Trophoblast cell (in vitro differentiated cells and primary cell): Measurements from ENCODE around the gene RPL21.

ENCODE experiments used
- DNase-seq, 2 donors: peaks; one replicate each; pipeline ENCODE4 v3.0.0-alpha.2; 2016
- H2AFZ ChIP-seq: 2 replicates; pipeline ENCODE4 v1.6.1; 2013; ENCODE audit warnings: low read length, moderate library complexity, mild to moderate bottlenecking; ENCODE audit not compliant: insufficient read depth, poor library complexity
- H2AK5ac ChIP-seq: 2 replicates; pipeline ENCODE4 v1.6.1; 2013; ENCODE audit warnings: mild to moderate bottlenecking, low read length
- H2BK120ac ChIP-seq: 2 replicates; pipeline ENCODE4 v1.6.1; 2013; ENCODE audit warnings: low read length, mild to moderate bottlenecking, moderate library complexity; ENCODE audit not compliant: insufficient read depth, poor library complexity
- H2BK12ac ChIP-seq: 2 replicates; pipeline ENCODE4 v1.6.1; 2013; ENCODE audit warnings: mild to moderate bottlenecking, low read length, moderate library complexity
- H2BK5ac ChIP-seq: 2 replicates; pipeline ENCODE4 v1.6.1; 2013; ENCODE audit warnings: low read length, low read depth, moderate library complexity, mild to moderate bottlenecking; ENCODE audit not compliant: poor library complexity
- H3K14ac ChIP-seq: 2 replicates; pipeline ENCODE4 v1.6.1; 2013; ENCODE audit warnings: mild to moderate bottlenecking, low read length
- H3K18ac ChIP-seq: 2 replicates; pipeline ENCODE4 v1.6.1; 2013; ENCODE audit warnings: mild to moderate bottlenecking, low read length
- H3K23ac ChIP-seq: 2 replicates; pipeline ENCODE4 v1.6.1; 2013; ENCODE audit warnings: low read length
- H3K27ac ChIP-seq: 2 replicates; pipeline ENCODE4 v1.5.1; 2013; ENCODE audit warnings: low read depth, mild to moderate bottlenecking, inconsistent platforms, low read length, moderate library complexity
- H3K27me3 ChIP-seq: 2 replicates; pipeline ENCODE4 v1.6.1; 2013; ENCODE audit warnings: inconsistent platforms, mild to moderate bottlenecking, low read length, moderate library complexity; ENCODE audit not compliant: insufficient read depth
- H3K36me3 ChIP-seq, 2 experiments: 1 replicate in 1 of 2; 2 replicates in 1 of 2; pipeline ENCODE4 v1.6.1; 2013; ENCODE audit warnings: low read length in 2 of 2, mild to moderate bottlenecking in 2 of 2, moderate library complexity in 1 of 2; ENCODE audit not compliant: insufficient read depth in 2 of 2, control insufficient read depth in 1 of 2
- H3K4ac ChIP-seq: 2 replicates; pipeline ENCODE4 v1.6.1; 2013; ENCODE audit warnings: low read depth, mild to moderate bottlenecking, low read length, moderate library complexity
- H3K4me1 ChIP-seq, 2 experiments: 1 replicate in 1 of 2; 2 replicates in 1 of 2; pipeline ENCODE4 v1.6.1; 2013; ENCODE audit warnings: low read length in 2 of 2, mild to moderate bottlenecking in 2 of 2, moderate library complexity in 1 of 2; ENCODE audit not compliant: insufficient read depth in 2 of 2, control insufficient read depth in 1 of 2
- H3K4me2 ChIP-seq: 2 replicates; pipeline ENCODE4 v1.6.1; 2013; ENCODE audit warnings: inconsistent platforms, mild to moderate bottlenecking, low read length, moderate library complexity
- H3K4me3 ChIP-seq: 2 replicates; pipeline ENCODE4 v1.5.1; 2013; ENCODE audit warnings: mild to moderate bottlenecking, low read depth, low read length, inconsistent platforms
- H3K79me1 ChIP-seq: one replicate; pipeline ENCODE4 v1.6.1; 2013; ENCODE audit warnings: low read length
- H3K79me2 ChIP-seq: 2 replicates; pipeline ENCODE4 v1.6.1; 2013; ENCODE audit warnings: low read length, mild to moderate bottlenecking; ENCODE audit not compliant: control insufficient read depth, insufficient read depth, poor library complexity
- H3K9ac ChIP-seq: 2 replicates; pipeline ENCODE4 v1.6.1; 2013; ENCODE audit warnings: mild to moderate bottlenecking, low read length
- H3K9me3 ChIP-seq: 2 replicates; pipeline ENCODE4 v1.6.1; 2013; ENCODE audit warnings: low read depth, mild to moderate bottlenecking, control low read depth, inconsistent platforms, low read length; ENCODE audit not compliant: insufficient read depth
- H4K12ac ChIP-seq: 2 replicates; pipeline ENCODE4 v1.6.1; 2013; ENCODE audit warnings: low read depth, mild to moderate bottlenecking, low read length, moderate library complexity
- H4K8ac ChIP-seq: 2 replicates; pipeline ENCODE4 v1.6.1; 2013; ENCODE audit warnings: low read depth, mild to moderate bottlenecking, low read length, moderate library complexity
- H4K91ac ChIP-seq: one replicate; pipeline ENCODE4 v1.6.1; 2013; ENCODE audit warnings: low read depth, mild to moderate bottlenecking, low read length, moderate library complexity
- WGBS: extraction: QIAGEN DNeasy Blood & Tissue Kit; methylation state at CpG from one replicate; pipeline ENCODE4 v1.1.7; 2013; ENCODE audit warnings: missing lambda C conversion rate; ENCODE audit not compliant: insufficient read length, insufficient coverage; ENCODE audit errors: extremely low coverage; 5-methylcytosine and 5-hydroxymethylcytosine counted together

RPL21 gene

GRCh38 chr13:27242702-27243101 is 8.7 kb upstream of the RPL21 start:
- no peak overlapping the region for H2BK120ac ChIP-seq
- peak; percentile 10 to 55 for DNase-seq
- H3K23ac ChIP-seq = no peak overlapping the region
- H3K9me3 ChIP-seq = no peaks in the 10 kb centered on the region
- H3K27me3 ChIP-seq = no peaks in the 10 kb centered on the region
- H4K12ac ChIP-seq = no peak overlapping the region
- no peak overlapping the region for H3K4ac ChIP-seq
- no peaks in the 10 kb centered on the region for H3K36me3 ChIP-seq
- H3K9ac ChIP-seq = no peak overlapping the region
- H3K4me2 ChIP-seq = no peak overlapping the region
- no peak overlapping the region for H4K8ac ChIP-seq
- H3K79me1 ChIP-seq = no peaks in the 10 kb centered on the region
- WGBS = no CpG with 5 or more reads among the region's 5 CpGs
- H3K14ac ChIP-seq = no peak overlapping the region
- no peak overlapping the region for H2AFZ ChIP-seq
- H3K27ac ChIP-seq = no peak overlapping the region
- H3K4me1 ChIP-seq = no peaks in the 10 kb centered on the region
- H2AK5ac ChIP-seq = no peak overlapping the region
- no peak overlapping the region for H4K91ac ChIP-seq
- H2BK12ac ChIP-seq = no peak overlapping the region
- H3K4me3 ChIP-seq = no peak overlapping the region
- no peak overlapping the region for H2BK5ac ChIP-seq
- H3K79me2 ChIP-seq = no peaks in the 10 kb centered on the region
- no peak overlapping the region for H3K18ac ChIP-seq

- H3K18ac ChIP-seq = no peak overlapping the region
- H2BK12ac ChIP-seq = no peak overlapping the region
- no peaks in the 10 kb centered on the region for H3K79me1 ChIP-seq
- H4K8ac ChIP-seq = no peak overlapping the region
- H3K9ac ChIP-seq = no peak overlapping the region
- no peak overlapping the region for H3K23ac ChIP-seq
- H3K4ac ChIP-seq = no peak overlapping the region
- H3K14ac ChIP-seq = no peak overlapping the region
- H3K9me3 ChIP-seq = no peaks in the 10 kb centered on the region
- H3K4me1 ChIP-seq = no peaks in the 10 kb centered on the region
- no peaks in the 10 kb centered on the region for H3K79me2 ChIP-seq
- DNase-seq = no peak
- no peak overlapping the region for H3K27ac ChIP-seq
- no peak overlapping the region for H2BK5ac ChIP-seq
- no peak overlapping the region for H4K91ac ChIP-seq
- H3K27me3 ChIP-seq = no peaks in the 10 kb centered on the region
- WGBS = no CpG with 5 or more reads among the region's 7 CpGs
- H3K36me3 ChIP-seq = peaks cover 0 to 1% of the 10 kb centered on the region in 2 experiments
- H2AK5ac ChIP-seq = no peak overlapping the region
- H3K4me2 ChIP-seq = no peak overlapping the region
- no peak overlapping the region for H2BK120ac ChIP-seq
- H4K12ac ChIP-seq = no peak overlapping the region
- no peak overlapping the region for H2AFZ ChIP-seq
- no peak overlapping the region for H3K4me3 ChIP-seq
These were observed 5.7 kb upstream of the RPL21 start for GRCh38 chr13:27245610-27246009.

GRCh38 chr13:27250833-27251165 is 559 bp upstream of the RPL21 start:
- Histone ChIP-seq H3K4me2 (peak overlapping the region; percentile 89), H3K9ac (peak overlapping the region; percentile 70), H3K4me3 (peak overlapping the region; percentile 53), H2BK120ac (no peak overlapping the region), H3K9me3 (no peaks in the 10 kb centered on the region), H3K36me3 (peaks cover 10 to 14% of the 10 kb centered on the region in 2 experiments), H3K79me2 (peaks cover 9% of the 10 kb centered on the region), H4K8ac (no peak overlapping the region), H3K4ac (no peak overlapping the region), H2AK5ac (no peak overlapping the region), H3K79me1 (peaks cover 10% of the 10 kb centered on the region), H3K4me1 (no peaks in the 10 kb centered on the region), H3K27ac (no peak overlapping the region), H4K91ac (no peak overlapping the region), H3K23ac (no peak overlapping the region), H2BK5ac (no peak overlapping the region), H2AFZ (no peak overlapping the region), H2BK12ac (no peak overlapping the region), H4K12ac (no peak overlapping the region), H3K14ac (no peak overlapping the region), H3K18ac (no peak overlapping the region), H3K27me3 (no peaks in the 10 kb centered on the region)
- WGBS = no CpG with 5 or more reads among the region's 9 CpGs
- DNase-seq = no peak

- Histone ChIP-seq H4K91ac (no peak overlapping the region), H3K23ac (no peak overlapping the region), H2AK5ac (no peak overlapping the region), H4K8ac (no peak overlapping the region), H3K4ac (peak overlapping the region; percentile 99), H3K4me1 (no peaks in the 10 kb centered on the region), H3K14ac (no peak overlapping the region), H2BK120ac (no peak overlapping the region), H2AFZ (no peak overlapping the region), H3K36me3 (peaks cover 13 to 21% of the 10 kb centered on the region in 2 experiments), H3K4me3 (peak overlapping the region; percentile 97), H3K27ac (no peak overlapping the region), H3K9me3 (no peaks in the 10 kb centered on the region), H2BK12ac (no peak overlapping the region), H2BK5ac (no peak overlapping the region), H4K12ac (no peak overlapping the region), H3K9ac (peak overlapping the region; percentile 98), H3K79me2 (peaks cover 9% of the 10 kb centered on the region), H3K4me2 (peak overlapping the region; percentile 89), H3K18ac (no peak overlapping the region), H3K27me3 (no peaks in the 10 kb centered on the region), H3K79me1 (peaks cover 10% of the 10 kb centered on the region)
- DNase-seq = no peak
These were observed 1.1 kb downstream of the RPL21 start for GRCh38 chr13:27252467-27252866.
